HG02938 (cell line): Measurements from ENCODE around the gene DAAM1.

Source experiments
- ATAC-seq: cut with Tn5 transposase; IDR thresholded peaks from one replicate; pipeline ENCODE4 v1.9.1; 2021; ENCODE audit warnings: mild to moderate bottlenecking, moderate library complexity; ENCODE audit not compliant: unreplicated experiment

Gene DAAM1

GRCh38 chr14:59336098-59336497 lies 147.6 kb downstream of the DAAM1 start:
- no peak for ATAC-seq

- ATAC-seq, result no peak
Measured at GRCh38 chr14:59336706-59337105, 148.2 kb downstream of the DAAM1 start.

- no peak for ATAC-seq
Measured at GRCh38 chr14:59337141-59337611, 148.7 kb downstream of the DAAM1 start.

- no peak for ATAC-seq
Measured at GRCh38 chr14:59338761-59339160, 150.3 kb downstream of the DAAM1 start.

- ATAC-seq, result no peak
Measured at GRCh38 chr14:59339524-59340330, 151.3 kb downstream of the DAAM1 start.

- ATAC-seq, result no peak
Measured at GRCh38 chr14:59341858-59342477, 153.5 kb downstream of the DAAM1 start.

GRCh38 chr14:59342516-59343484 lies 154.3 kb downstream of the DAAM1 start:
- no peak for ATAC-seq

GRCh38 chr14:59343585-59343984 lies 155.1 kb downstream of the DAAM1 start:
- no peak for ATAC-seq

GRCh38 chr14:59344016-59344415 lies 155.5 kb downstream of the DAAM1 start:
- no peak for ATAC-seq

- no peak for ATAC-seq
Measured at GRCh38 chr14:59344691-59345455, 156.4 kb downstream of the DAAM1 start.

- no peak for ATAC-seq
Measured at GRCh38 chr14:59346329-59346728, 157.9 kb downstream of the DAAM1 start.

- ATAC-seq, result no peak
Measured at GRCh38 chr14:59346796-59347510, 158.5 kb downstream of the DAAM1 start.

GRCh38 chr14:59347511-59347900 lies 159.0 kb downstream of the DAAM1 start:
- no peak for ATAC-seq

- ATAC-seq, result no peak
Measured at GRCh38 chr14:59347915-59348314, 159.4 kb downstream of the DAAM1 start.

GRCh38 chr14:59349258-59349701 lies 160.8 kb downstream of the DAAM1 start:
- no peak for ATAC-seq

GRCh38 chr14:59352961-59353360 lies 164.5 kb downstream of the DAAM1 start:
- no peak for ATAC-seq

GRCh38 chr14:59354666-59355065 lies 166.2 kb downstream of the DAAM1 start:
- no peak for ATAC-seq

- no peak for ATAC-seq
Measured at GRCh38 chr14:59355091-59355490, 166.6 kb downstream of the DAAM1 start.

GRCh38 chr14:59356312-59356711 lies 167.8 kb downstream of the DAAM1 start:
- ATAC-seq, result no peak

GRCh38 chr14:59356767-59357166 lies 168.3 kb downstream of the DAAM1 start:
- ATAC-seq, result no peak
